ENCODE measurements around the gene TNFRSF17.
"Not testable (repeated sequence)": the region's sequence is repeated elsewhere in the genome, so short reads cannot be mapped to it uniquely, and the experiment has no call there.

Gene TNFRSF17

DNA sequence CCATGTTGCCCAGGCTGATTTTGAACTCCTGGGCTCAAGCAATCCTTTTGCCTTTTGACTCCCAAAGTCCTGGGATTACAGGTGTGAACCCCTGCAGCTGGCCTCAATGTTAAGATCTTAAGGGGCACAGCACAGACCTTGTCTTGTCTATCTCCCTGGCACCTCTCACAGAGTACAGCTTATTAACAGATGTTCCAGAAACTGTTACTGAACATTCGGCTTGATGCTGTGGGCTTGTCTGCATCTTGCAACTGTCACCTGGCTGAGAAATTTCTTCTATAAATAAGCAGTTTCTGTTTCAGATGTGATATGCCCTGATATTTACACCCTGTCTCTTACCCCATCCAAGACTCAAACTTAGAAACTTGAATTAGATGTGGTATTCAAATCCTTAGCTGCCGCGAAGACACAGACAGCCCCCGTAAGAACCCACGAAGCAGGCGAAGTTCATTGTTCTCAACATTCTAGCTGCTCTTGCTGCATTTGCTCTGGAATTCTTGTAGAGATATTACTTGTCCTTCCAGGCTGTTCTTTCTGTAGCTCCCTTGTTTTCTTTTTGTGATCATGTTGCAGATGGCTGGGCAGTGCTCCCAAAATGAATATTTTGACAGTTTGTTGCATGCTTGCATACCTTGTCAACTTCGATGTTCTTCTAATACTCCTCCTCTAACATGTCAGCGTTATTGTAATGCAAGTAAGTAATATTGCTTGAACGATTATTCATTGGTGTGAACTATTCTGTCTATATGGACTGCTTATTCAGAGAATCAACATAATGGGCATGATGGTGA, at the start of gene TNFRSF17:
TSS of gene TNFRSF17 (plus strand) at position 450 of the 791 bp plus-strand sequence. CDS start at position 565, 115 bp downstream.
- no peak for DNase-seq

DNA sequence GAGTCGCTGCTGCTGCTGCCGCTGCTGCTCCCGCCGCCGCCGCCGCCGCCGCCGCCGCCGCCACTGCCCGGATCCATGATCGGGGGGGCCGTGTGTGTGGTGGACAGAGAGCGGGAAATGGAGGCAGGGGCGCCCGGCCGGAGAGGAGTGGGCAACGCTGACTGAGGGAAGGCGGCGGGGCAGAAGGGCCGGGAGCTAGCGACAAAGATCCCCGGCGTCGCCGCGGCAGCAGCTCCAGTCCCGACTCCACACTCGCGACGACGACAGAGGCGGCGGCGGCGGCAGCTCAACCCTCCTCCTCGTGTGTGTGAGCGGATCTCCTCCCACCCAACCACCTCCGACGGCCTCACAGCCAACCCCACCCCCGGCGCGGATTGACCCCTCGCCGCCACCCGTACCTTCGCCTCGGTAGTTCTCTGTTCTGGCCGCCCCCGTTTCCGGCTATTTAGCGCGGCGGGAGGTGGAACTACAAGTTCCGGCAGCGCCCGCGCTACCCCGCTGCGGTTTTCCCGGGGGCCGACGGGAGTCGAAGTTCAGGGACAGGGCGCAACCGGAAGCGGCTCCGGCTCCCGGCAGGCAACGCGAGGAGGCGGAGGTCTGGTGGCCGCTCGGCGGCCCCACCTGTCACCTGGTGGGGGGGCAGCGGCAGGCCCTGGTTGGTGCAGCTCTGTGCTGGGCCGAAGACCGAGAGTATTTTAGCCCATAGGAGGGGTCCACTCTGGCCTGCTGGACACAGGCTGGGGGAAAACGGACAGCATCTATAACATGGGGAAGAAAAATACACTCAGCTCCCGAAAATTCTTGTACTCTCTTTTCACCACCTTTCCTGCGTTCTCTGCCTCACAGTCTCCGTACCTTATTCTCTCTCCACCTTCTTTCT, 49.1 kb upstream of the TNFRSF17 start, which contains the start of gene GSPT1:
TSS of gene GSPT1 (minus strand) at position 313 of the 880 bp plus-strand sequence. CDS start at position 77, 236 bp downstream.
- peak; percentile 100 for DNase-seq

GRCh38 chr16:11916524-11917285, 48.3 kb upstream of the TNFRSF17 start:
- DNase-seq: no peak

DNA sequence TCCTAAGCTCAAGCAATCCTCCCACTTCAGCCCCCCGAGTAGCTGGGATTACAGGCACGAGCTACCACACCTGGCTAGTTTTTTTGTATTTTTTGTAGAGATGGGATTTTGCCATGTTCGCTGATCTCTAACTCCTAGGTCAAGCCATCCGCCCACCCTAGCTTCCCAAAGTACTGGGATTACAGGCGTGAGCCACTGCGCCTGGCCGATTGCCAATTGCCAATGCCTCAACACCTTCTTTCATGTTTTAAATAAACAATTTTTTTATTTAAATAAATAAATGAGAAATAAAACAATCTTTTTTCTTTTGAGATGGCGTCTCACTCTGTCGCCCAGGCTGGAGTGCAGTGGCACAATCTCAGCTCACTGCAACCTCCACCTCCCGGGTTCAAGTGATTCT, 41.0 kb upstream of the TNFRSF17 start:
- not testable (repeated sequence) for DNase-seq

GRCh38 chr16:11927350-11927749, 37.7 kb upstream of the TNFRSF17 start:
- not testable (repeated sequence) for DNase-seq

DNA sequence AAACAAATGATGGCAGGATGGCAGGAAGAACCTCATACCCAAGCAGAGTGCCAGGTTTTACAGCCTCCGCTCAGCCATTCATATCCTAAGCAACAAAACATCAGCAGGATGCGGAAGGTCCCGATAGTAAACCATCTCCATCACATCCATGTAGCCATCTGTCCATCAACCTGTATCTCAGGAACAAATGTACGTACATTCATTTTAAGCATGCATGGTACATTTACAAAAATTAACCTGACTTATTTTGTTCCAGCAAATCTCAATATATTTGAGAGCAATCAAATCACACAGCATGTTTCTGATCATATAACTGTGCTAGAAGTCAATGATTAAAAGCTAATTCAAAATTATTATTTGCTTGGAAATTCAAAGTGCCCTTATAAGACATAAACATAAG, 23.1 kb upstream of the TNFRSF17 start, which contains the start of gene NPIPB2:
TSS of gene NPIPB2 (minus strand) at position 101 of the 400 bp plus-strand sequence. CDS start at position 101, 0 bp downstream.
- DNase-seq: not testable (repeated sequence)

- DNase-seq: no peak
These were observed 18.6 kb upstream of the TNFRSF17 start for GRCh38 chr16:11946433-11946832.

- DNase-seq: no peak
These were observed 16.2 kb upstream of the TNFRSF17 start for GRCh38 chr16:11948819-11949218.

GRCh38 chr16:11949527-11949926, 15.5 kb upstream of the TNFRSF17 start:
- peak; percentile 7 for DNase-seq

DNA sequence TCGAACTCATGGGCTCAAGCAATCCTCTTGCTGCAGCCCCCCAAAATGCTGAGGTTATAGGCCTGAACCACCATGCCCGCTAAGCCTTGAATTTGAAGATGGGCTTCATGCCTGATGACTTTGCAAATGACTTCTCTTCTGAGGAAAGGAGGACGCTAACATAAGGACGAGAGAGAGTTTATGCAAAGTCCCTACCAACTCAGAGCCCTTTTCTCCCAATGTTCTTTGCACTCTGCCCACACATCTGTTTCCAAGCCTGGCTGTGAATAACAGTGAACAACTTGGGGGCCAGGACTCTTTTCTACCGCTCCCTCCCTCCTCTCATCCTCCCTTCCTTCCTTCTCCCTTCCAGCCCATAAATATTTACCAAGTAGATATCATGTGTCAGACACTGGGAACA, 14.6 kb upstream of the TNFRSF17 start:
- DNase-seq: no peak

DNA sequence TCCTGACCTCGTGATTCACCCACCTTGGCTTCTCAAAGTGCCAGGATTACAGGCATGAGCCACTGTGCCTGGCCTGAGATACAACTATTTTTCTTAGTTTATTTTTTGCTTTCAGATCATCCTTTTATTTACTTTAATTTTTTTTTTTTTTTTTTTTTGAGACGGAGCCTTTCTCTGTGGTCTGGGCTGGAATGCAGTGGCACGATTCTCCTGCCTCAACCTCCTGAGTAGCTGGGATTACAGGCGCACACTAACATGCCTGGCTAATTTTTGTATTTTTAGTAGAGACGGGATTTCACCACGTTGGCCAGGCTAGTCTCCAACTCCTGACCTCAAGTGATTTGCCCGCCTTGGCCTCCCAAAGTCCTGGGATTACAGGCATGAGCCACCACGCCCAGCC, 11.4 kb upstream of the TNFRSF17 start:
- DNase-seq: not testable (repeated sequence)

- DNase-seq: no peak
These were observed 9.3 kb upstream of the TNFRSF17 start for GRCh38 chr16:11955713-11956123.

GRCh38 chr16:11956558-11956957, 8.5 kb upstream of the TNFRSF17 start:
- no peak for DNase-seq

- DNase-seq: no peak
These were observed 7.2 kb upstream of the TNFRSF17 start for GRCh38 chr16:11957591-11958395.

- DNase-seq: not testable (repeated sequence)
These were observed 2.6 kb upstream of the TNFRSF17 start for GRCh38 chr16:11962457-11962856.

GRCh38 chr16:11962978-11963377, 2.0 kb upstream of the TNFRSF17 start:
- not testable (repeated sequence) for DNase-seq

DNA sequence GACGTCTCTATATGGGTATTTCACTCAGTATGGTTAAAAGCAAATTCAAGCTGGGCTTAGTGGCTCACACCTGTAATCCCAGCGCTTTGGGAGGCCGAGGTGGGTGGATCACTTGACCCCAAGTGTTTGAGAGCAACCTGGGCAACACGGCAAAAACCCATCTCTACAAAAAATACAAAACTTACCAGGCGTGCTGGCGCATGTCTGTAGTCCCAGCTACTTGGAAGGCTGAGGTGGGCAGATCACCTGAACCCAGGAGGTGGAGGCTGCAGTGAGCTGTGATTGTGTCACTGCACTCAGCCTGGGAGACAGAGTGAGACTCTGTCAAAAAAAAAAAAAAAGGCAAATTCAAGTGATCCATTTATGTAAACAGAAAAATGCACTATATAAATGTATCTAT, 1.3 kb upstream of the TNFRSF17 start:
- DNase-seq: no peak

DNA sequence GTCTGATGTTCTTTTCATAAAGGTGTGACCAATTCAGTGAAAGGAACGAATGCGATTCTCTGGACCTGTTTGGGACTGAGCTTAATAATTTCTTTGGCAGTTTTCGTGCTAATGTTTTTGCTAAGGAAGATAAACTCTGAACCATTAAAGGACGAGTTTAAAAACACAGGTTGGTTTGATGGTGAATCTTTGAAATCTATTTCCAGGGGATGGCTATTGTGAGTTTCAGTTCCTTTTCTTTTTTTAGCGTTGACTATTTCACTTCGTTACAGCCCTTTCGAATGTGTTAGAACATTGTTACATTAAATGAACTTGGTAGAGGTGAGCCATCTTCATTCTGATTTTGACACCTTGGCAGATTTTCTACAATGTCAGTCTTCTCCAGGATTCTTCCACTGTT, 1.2 kb downstream of the TNFRSF17 start:
- DNase-seq: no peak

DNA sequence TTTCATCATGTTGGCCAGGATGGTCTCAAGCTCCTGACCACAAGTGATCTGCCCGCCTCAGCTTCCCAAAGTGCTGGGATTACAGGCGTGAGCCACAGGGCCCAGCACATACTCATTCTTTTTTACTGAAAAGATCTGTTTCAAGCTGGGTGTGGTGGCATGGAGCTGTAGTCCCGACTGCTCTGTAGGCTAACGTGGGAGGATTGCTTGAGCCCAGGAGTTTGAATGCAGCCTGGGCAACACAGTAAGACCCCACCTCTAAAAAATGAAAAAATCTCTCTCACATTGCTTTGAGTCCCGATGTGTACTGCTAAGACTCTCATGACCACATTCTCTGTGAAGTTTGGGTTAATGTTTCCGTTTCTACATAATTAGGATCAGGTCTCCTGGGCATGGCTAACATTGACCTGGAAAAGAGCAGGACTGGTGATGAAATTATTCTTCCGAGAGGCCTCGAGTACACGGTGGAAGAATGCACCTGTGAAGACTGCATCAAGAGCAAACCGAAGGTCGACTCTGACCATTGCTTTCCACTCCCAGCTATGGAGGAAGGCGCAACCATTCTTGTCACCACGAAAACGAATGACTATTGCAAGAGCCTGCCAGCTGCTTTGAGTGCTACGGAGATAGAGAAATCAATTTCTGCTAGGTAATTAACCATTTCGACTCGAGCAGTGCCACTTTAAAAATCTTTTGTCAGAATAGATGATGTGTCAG, 2.3 kb downstream of the TNFRSF17 start:
- no peak for DNase-seq

DNA sequence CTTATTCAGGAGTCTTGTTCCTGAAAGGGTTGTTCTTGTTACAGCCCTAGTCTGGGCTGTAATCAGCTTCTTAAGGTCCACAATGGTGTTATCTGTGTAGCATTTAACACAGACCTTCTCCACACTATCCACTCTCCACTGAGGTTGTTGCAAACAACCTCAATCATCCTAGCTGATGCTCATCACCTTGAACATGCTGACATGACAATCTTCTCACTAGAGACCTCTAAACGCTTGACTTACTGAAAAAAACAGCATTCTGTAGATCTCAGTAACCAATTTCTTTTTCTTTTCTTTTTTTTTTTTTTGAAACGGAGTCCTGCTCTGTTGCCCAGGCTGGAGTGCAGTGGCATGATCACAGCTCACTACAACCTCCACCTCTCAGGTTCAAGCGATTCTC, 3.6 kb downstream of the TNFRSF17 start:
- no peak for DNase-seq

DNA sequence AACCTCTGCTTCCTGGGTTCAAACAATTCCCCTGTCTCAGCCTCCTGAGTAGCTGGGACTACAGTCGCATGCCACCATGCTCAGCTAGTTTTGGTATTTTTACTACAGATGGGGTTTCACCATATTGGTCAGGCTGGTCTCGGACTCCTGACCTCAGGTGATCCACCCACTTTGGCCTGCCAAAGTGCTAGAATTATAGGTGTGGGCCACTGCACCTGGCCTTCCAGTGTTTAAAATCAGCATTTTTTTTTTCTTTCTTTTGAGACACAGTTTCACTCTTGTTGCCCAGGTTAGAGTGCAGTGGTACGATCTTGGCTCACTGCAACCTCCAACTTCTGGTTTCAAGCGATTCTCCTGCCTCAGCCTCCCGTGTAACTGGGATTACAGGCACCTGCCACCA, 5.3 kb downstream of the TNFRSF17 start:
- DNase-seq: not testable (repeated sequence)

Data from stimulated activated CD4-positive, alpha-beta T cell treated with anti-CD3 and anti-CD28 coated beads, Interleukin-15, amount 100 ng/mL, for 24 hours (primary cell).